Measurements from ENCODE around the gene CRY1. TPM values are rescaled to one million over a fixed set of nuclear protein-coding genes. Genes with fewer than 3 reads are reported as not detected.

The CRY1 gene
- polyA plus RNA-seq, 1 donor (not counting 4 experiments of a cell fraction or from before 2014, with no cell fraction given): 10.0 TPM

- no peaks in the 10 kb centered on the region for H3K9me1 ChIP-seq (ENCODE audit: control insufficient read depth, extremely low read depth, insufficient read depth, low read length)
- FAIRE-seq (no peak), DNase-seq (ENCODE audit: low read depth, low spot score) (no peak)
- no peaks in the 10 kb centered on the region for H3K27me3 ChIP-seq (ENCODE audit: control insufficient read depth, extremely low read depth, insufficient read depth, low read length)
- H3K9me3 ChIP-seq (ENCODE audit: control insufficient read depth, low read depth, low read length): no peaks in the 10 kb centered on the region
- H3K79me2 ChIP-seq (ENCODE audit: control insufficient read depth, insufficient read depth, low read length): no peaks in the 10 kb centered on the region
- H2AFZ ChIP-seq (ENCODE audit: control insufficient read depth, low read length): no peak overlapping the region
- H3K4me3 ChIP-seq (ENCODE audit: control insufficient read depth in 2 of 3, extremely low read depth in 1 of 3, insufficient read depth in 2 of 3, low read depth in 1 of 3, low read length in 3 of 3): no peak overlapping the region
- no peak overlapping the region for H3K4me2 ChIP-seq (ENCODE audit: control insufficient read depth, extremely low read depth, insufficient read depth, low read depth, low read length)
- no peaks in the 10 kb centered on the region for H3K4me1 ChIP-seq (ENCODE audit: control insufficient read depth, extremely low read depth, insufficient read depth, low read length)
- TF ChIP-seq EZH2 (IDR thresholded peaks at IDR 0.05; ENCODE audit: low read length): no peak
- TF ChIP-seq CTCF (optimal IDR thresholded peaks at IDR 0.05 in 1 of 3, IDR thresholded peaks at IDR 0.05 in 1 of 3, conservative IDR thresholded peaks at IDR 0.05 in 1 of 3; ENCODE audit: extremely low read depth in 1 of 3, insufficient read depth in 2 of 3, low read length in 3 of 3): no peak
- dilution Hi-C loops (cut with MboI; ENCODE audit: extremely low pct_ligation_motif_present, low sequenced_read_pairs): no loop called here
- H3K27ac ChIP-seq (ENCODE audit: control insufficient read depth, insufficient read depth, low read length): no peak overlapping the region
- H3K36me3 ChIP-seq (ENCODE audit: control insufficient read depth in 2 of 2, extremely low read depth in 1 of 2, insufficient read depth in 2 of 2, low read length in 2 of 2): no peaks in the 10 kb centered on the region
- H3K9ac ChIP-seq (ENCODE audit: control insufficient read depth, extremely low read depth, insufficient read depth, low read length): no peak overlapping the region
- H4K20me1 ChIP-seq (ENCODE audit: control insufficient read depth, extremely low read depth, insufficient read depth, low read length): no peaks in the 10 kb centered on the region
These were observed 29.1 kb downstream of the CRY1 start for GRCh38 chr12:107064243-107064642.

GRCh38 chr12:107058190-107058589 lies 35.2 kb downstream of the CRY1 start:
- TF ChIP-seq EZH2 (IDR thresholded peaks at IDR 0.05; ENCODE audit: low read length) (no peak), CTCF (optimal IDR thresholded peaks at IDR 0.05 in 1 of 3, IDR thresholded peaks at IDR 0.05 in 1 of 3, conservative IDR thresholded peaks at IDR 0.05 in 1 of 3; ENCODE audit: extremely low read depth in 1 of 3, insufficient read depth in 2 of 3, low read length in 3 of 3) (no peak)
- Histone ChIP-seq H3K36me3 (ENCODE audit: control insufficient read depth in 2 of 2, extremely low read depth in 1 of 2, insufficient read depth in 2 of 2, low read length in 2 of 2) (no peaks in the 10 kb centered on the region), H3K27me3 (ENCODE audit: control insufficient read depth, extremely low read depth, insufficient read depth, low read length) (no peaks in the 10 kb centered on the region), H2AFZ (ENCODE audit: control insufficient read depth, low read length) (no peak overlapping the region), H3K4me2 (ENCODE audit: control insufficient read depth, extremely low read depth, insufficient read depth, low read depth, low read length) (no peak overlapping the region), H3K4me3 (ENCODE audit: control insufficient read depth in 2 of 3, extremely low read depth in 1 of 3, insufficient read depth in 2 of 3, low read depth in 1 of 3, low read length in 3 of 3) (no peak overlapping the region), H3K4me1 (ENCODE audit: control insufficient read depth, extremely low read depth, insufficient read depth, low read length) (peaks cover 5% of the 10 kb centered on the region), H3K9ac (ENCODE audit: control insufficient read depth, extremely low read depth, insufficient read depth, low read length) (no peak overlapping the region), H3K27ac (ENCODE audit: control insufficient read depth, insufficient read depth, low read length) (no peak overlapping the region), H3K9me1 (ENCODE audit: control insufficient read depth, extremely low read depth, insufficient read depth, low read length) (no peaks in the 10 kb centered on the region), H3K9me3 (ENCODE audit: control insufficient read depth, low read depth, low read length) (no peaks in the 10 kb centered on the region), H3K79me2 (ENCODE audit: control insufficient read depth, insufficient read depth, low read length) (no peaks in the 10 kb centered on the region), H4K20me1 (ENCODE audit: control insufficient read depth, extremely low read depth, insufficient read depth, low read length) (no peaks in the 10 kb centered on the region)
- FAIRE-seq (no peak), DNase-seq (ENCODE audit: low read depth, low spot score) (no peak)
- dilution Hi-C loops (cut with MboI; ENCODE audit: extremely low pct_ligation_motif_present, low sequenced_read_pairs): no loop called here
